Measurements from ENCODE around the gene PIK3R3.

GRCh38 chr1:46081619-46082018 lies 50.8 kb downstream of the PIK3R3 start:
- TF ChIP-seq, protein P1, sequence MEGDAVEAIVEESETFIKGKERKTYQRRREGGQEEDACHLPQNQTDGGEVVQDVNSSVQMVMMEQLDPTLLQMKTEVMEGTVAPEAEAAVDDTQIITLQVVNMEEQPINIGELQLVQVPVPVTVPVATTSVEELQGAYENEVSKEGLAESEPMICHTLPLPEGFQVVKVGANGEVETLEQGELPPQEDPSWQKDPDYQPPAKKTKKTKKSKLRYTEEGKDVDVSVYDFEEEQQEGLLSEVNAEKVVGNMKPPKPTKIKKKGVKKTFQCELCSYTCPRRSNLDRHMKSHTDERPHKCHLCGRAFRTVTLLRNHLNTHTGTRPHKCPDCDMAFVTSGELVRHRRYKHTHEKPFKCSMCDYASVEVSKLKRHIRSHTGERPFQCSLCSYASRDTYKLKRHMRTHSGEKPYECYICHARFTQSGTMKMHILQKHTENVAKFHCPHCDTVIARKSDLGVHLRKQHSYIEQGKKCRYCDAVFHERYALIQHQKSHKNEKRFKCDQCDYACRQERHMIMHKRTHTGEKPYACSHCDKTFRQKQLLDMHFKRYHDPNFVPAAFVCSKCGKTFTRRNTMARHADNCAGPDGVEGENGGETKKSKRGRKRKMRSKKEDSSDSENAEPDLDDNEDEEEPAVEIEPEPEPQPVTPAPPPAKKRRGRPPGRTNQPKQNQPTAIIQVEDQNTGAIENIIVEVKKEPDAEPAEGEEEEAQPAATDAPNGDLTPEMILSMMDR (IDR thresholded peaks at IDR 0.05): no peak
- TF ChIP-seq REST (IDR thresholded peaks at IDR 0.05; ENCODE audit: insufficient read depth in 1 of 2, low read depth in 2 of 2, low read length in 1 of 2): no peak

Data from Panc1 (cell line).